Measurements from ENCODE around the gene NGF.

GRCh38 chr1:115313182-115313581 lies 24.9 kb downstream of the NGF start:
- TF ChIP-seq CTCF (IDR thresholded peaks at IDR 0.05) (no peak), POLR2AphosphoS5 (IDR thresholded peaks at IDR 0.05) (no peak)
